Left lung (tissue), 10 donors: Measurements from ENCODE around the gene LRMDA. TPM values are rescaled to one million over a fixed set of nuclear protein-coding genes. Genes with fewer than 3 reads are reported as not detected.
A peak's percentile ranks its signal among the peaks of the same experiment; 100 is the strongest.

ENCODE experiments used
- ATAC-seq: fragments of 200-7000 bp; cut with Tn5 transposase; one replicate; pipeline ENCODE4 v1.9.1; 2020; ENCODE audit warnings: moderate library complexity
- DNase-seq, 4 donors: peaks; one replicate each; pipeline ENCODE4 v3.0.0-alpha.2; 2013 to 2020
- H3K27ac ChIP-seq, 2 donors: fragments of 200-600 bp; sonication (generic) in 1 of 2; one replicate each; pipeline versions ENCODE4 v1.5.0 to v1.8.0; 2020 to 2021
- H3K27me3 ChIP-seq, 2 donors: fragments of 200-600 bp; sonication (generic) in 1 of 2; one replicate each; pipeline versions ENCODE4 v1.5.0 to v1.8.0; 2020 to 2021
- H3K36me3 ChIP-seq, 2 donors: fragments of 200-600 bp; sonication (generic) in 1 of 2; one replicate each; pipeline versions ENCODE4 v1.5.0 to v1.8.0; 2020 to 2021
- H3K4me1 ChIP-seq, 2 donors: fragments of 200-600 bp; one replicate each; pipeline ENCODE4 v1.8.0; 2021
- H3K4me3 ChIP-seq, 2 donors: fragments of 200-600 bp; sonication (generic) in 1 of 2; one replicate each; pipeline versions ENCODE4 v1.5.0 to v1.8.0; 2020 to 2021; ENCODE audit warnings: mild to moderate bottlenecking in 1 of 2
- H3K9me3 ChIP-seq, 2 donors: fragments of 200-600 bp; sonication (generic) in 1 of 2; one replicate each; pipeline versions ENCODE4 v1.5.0 to v1.8.0; 2020 to 2021
- CTCF ChIP-seq, 2 donors: fragments of 200-600 bp; sonication (generic) in 1 of 2; IDR thresholded peaks; one replicate each; pipeline versions ENCODE4 v1.5.0 to v1.8.0; 2021; ENCODE audit warnings: antibody characterized with exemption in 2 of 2
- intact Hi-C, 2 donors: fragments of 100-400 bp; cut with DNase I; formaldehyde crosslinking; loops; one replicate each; pipeline versions ENCODE4 v1.11.2 to v1.14.2; 2022
- polyA plus RNA-seq, 6 donors: library from polyadenylated mRNA; unstranded; fragments of 120-200 nt; gene quantifications; one replicate each; pipeline ENCODE4 v1.2.1, GENCODE V29; 2013; ENCODE audit not compliant: insufficient read length in 6 of 6
- total RNA-seq, 2 donors: library from RNA; stranded (reverse); fragmentation: NEBNext Ultra II Directional; extraction: Animal tissue kit (Norgen Biotek cat#: 25700); gene quantifications; one replicate each; pipeline ENCODE4 v1.2.1, GENCODE V29; 2021
- donor health status: DM: no; HTN: yes; CAD: no.
- donor health status: DM: no; HTN: no; CAD: no.

LRMDA gene
- total and polyA plus RNA-seq, 8 donors: 13.9 to 23.6 (median 18.7) TPM

DNA sequence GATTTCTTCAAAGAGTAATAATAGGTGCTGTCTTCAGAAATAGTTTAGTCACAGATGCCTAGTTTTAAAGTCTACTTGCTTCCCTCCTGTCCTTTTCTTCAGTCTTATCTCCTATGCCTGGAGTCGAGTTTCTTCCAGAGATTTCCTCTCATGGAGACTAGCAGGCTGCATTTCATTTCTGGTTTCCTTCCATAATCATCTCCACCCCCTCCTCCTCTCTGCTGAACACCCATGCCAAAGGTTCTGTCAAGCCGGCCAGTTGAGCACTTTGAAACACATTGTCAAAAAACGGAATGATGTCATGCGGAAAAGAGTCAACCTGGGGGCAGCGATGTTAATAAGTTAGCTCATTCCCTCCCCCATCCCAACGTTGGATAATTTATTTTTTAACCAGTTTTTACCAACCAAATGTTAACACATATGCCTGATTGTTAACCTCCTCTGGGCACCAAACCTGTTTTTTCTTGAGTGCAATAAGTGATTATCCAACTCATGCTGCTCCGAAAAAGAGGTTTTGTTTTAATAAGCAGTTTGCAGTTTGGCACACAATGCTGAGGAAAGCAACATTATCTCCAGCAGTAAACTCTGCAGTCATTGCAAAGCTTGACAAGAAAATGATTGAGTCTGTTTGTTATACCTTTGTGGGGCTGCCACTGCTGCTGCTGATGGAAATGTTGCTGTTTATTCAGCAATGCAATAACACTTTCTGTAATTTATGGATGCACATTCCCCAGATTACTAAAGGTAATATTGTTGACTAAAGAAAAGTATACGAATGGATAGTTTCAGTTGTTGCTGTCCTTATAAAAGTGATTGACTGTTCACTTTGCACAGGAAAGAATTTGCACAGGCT lies 161.6 kb downstream of the LRMDA start:
- Histone ChIP-seq H3K9me3 (no peaks in the 10 kb centered on the region), H3K27me3 (no peaks in the 10 kb centered on the region), H3K36me3 (no peaks in the 10 kb centered on the region), H3K4me1 (no peaks in the 10 kb centered on the region), H3K4me3 (no peak overlapping the region), H3K27ac (peak overlapping the region; percentile 35 to 39)
- TF ChIP-seq CTCF (IDR thresholded peaks at IDR 0.05): no peak
- peak in 1 of 4 donors; percentile 52 for DNase-seq
- intact Hi-C loops: no loop called here
- no peak for ATAC-seq

DNA sequence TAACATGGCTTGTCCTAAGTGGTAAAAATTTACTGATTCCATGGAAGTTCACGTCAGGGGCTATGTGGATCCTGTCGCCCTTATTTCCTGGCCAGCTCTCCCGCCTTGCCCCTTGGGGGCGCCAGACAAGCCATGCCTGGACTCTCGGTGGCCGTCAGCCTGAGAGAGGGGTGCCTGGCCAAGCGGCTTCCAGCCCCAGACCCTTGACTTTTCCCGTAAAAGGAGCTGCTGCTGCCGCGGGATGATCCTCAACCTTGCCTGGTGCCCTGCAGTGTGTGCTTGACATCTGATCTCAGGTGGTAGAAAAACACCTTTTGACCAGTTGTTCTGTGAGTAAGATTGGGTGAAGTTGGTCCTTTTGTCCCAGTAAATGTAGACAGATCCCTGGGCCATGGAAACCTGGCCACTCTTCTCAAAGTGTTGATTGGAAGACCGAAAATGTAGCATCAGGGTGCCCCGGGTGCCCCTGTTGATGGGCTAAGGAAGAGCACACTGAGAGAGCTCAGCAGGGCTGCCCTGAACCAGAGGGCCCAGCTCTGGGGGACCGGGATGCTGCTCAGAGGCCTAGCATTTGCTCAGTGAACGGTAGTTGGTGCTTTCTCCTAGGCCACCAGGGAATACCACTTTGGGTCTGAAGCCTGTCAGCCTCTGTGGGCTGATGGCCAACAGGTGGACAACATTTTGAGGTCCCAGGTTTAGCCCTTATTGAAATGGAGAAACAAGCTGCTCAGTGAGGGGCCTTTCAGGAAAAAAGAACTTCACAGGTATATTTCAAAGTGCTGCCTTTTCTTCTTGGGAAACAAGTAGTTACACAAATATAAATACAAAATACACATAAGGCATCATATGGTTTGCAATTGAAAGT lies 162.5 kb downstream of the LRMDA start:
- H3K4me3 ChIP-seq: no peak overlapping the region
- TF ChIP-seq CTCF (IDR thresholded peaks at IDR 0.05): no peak
- no peak for DNase-seq
- intact Hi-C loops: no loop called here
- no peaks in the 10 kb centered on the region for H3K9me3 ChIP-seq
- no peak overlapping the region for H3K27ac ChIP-seq
- no peak for ATAC-seq
- H3K27me3 ChIP-seq: no peaks in the 10 kb centered on the region
- no peaks in the 10 kb centered on the region for H3K4me1 ChIP-seq
- no peaks in the 10 kb centered on the region for H3K36me3 ChIP-seq

- peaks cover 0 to 6% of the 10 kb centered on the region in 2 donors for H3K4me1 ChIP-seq
- no peak overlapping the region for H3K27ac ChIP-seq
- DNase-seq (no peak), ATAC-seq (no peak)
- TF ChIP-seq CTCF (IDR thresholded peaks at IDR 0.05): no peak
- intact Hi-C loops: no loop called here
- H3K9me3 ChIP-seq: no peaks in the 10 kb centered on the region
- no peaks in the 10 kb centered on the region for H3K36me3 ChIP-seq
- no peak overlapping the region for H3K4me3 ChIP-seq
- no peaks in the 10 kb centered on the region for H3K27me3 ChIP-seq
Measured at GRCh38 chr10:75596930-75597620, 165.7 kb downstream of the LRMDA start.

DNA sequence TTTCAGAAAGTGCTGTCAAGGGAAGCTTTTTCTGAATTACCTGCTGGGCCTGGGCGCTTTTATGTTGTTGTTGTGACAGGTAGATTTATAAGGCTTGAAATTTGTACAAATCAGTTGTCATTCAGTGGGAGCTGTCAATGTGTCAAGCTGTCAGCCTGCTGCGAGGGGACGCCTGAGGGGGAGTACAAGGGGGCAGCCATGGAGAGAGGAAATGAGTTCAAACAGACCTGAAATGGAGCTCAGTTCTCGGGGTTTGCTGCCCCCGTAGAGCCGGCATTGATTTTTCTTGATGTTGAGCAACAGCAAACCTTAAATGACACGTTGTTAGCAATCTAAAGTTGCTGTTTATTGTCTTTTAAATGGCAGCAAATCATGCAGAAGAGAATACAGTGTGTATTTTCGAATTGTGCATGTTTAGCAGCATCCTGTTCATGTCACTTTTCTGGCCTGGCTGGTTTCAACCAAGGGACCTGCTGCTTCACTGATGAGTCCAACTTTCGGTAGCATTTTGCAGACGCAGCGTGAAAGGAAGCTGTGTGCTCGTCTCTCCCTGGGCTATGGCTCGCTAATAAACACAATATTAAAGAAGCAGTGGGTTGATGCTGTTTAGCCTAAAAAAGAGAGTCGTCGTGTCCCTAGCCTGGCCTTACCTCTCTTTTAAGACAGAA lies 166.5 kb downstream of the LRMDA start:
- TF ChIP-seq CTCF (IDR thresholded peaks at IDR 0.05): no peak
- no peak for ATAC-seq
- no peak overlapping the region for H3K27ac ChIP-seq
- no peak overlapping the region for H3K4me3 ChIP-seq
- H3K36me3 ChIP-seq: no peaks in the 10 kb centered on the region
- no peaks in the 10 kb centered on the region for H3K27me3 ChIP-seq
- intact Hi-C loops: no loop called here
- no peak for DNase-seq
- no peaks in the 10 kb centered on the region for H3K9me3 ChIP-seq
- H3K4me1 ChIP-seq: peaks cover 0 to 6% of the 10 kb centered on the region in 2 donors
